HepG2 (cell line): ENCODE measurements around the gene PNLIPRP1. TPM values are rescaled to one million over a fixed set of nuclear protein-coding genes. Genes with fewer than 3 reads are reported as not detected.

Experiments used
- ATAC-seq: fragments of 200-7000 bp; cut with Tn5 transposase; 3 replicates; pipeline ENCODE4 v1.9.1; 2020; ENCODE audit warnings: mild to moderate bottlenecking, moderate library complexity
- BruUV-seq: library from RNA; stranded (reverse); fragments of 400-500 nt; replicated peaks from 2 replicates; lab custom pipeline; 2021; lab: Mats Ljungman, UMichigan
- CTCF ChIA-PET: fragments of 300-600 bp; formaldehyde crosslinking; extraction: SDS; loops from one replicate; lab custom pipeline; 2021; ENCODE audit warnings: low total read pairs, inconsistent platforms, low intra/inter-chr PET ratio; lab: Yijun Ruan, JAX
- POLR2A ChIA-PET: fragments of 350-600 bp; sonication (Branson Sonifier 250); formaldehyde crosslinking; loops from one replicate; lab custom pipeline; 2020; ENCODE audit warnings: antibody characterized with exemption, inconsistent platforms; lab: Yijun Ruan, JAX
- DNase-seq: peaks from one replicate; pipeline ENCODE4 v3.0.0-alpha.2; 2015; ENCODE audit warnings: low spot score
- FAIRE-seq: peaks from 3 replicates; lab custom pipeline; 2011; peaks lifted over from hg19 to GRCh38; lab: Jason Lieb, UNC
- H2AFZ ChIP-seq: one replicate; pipeline ENCODE4 v1.6.1; 2011; ENCODE audit warnings: low read length, inconsistent platforms
- H3K27ac ChIP-seq: fragments of 300-600 bp; 3 replicates; pipeline ENCODE4 v1.8.0; 2011; ENCODE audit warnings: mixed run types, mild to moderate bottlenecking, mixed read lengths, low read length, inconsistent platforms; ENCODE audit not compliant: insufficient read depth; ENCODE audit errors: extremely low read length
- H3K27me3 ChIP-seq, 2 experiments: fragments of 200-600 bp in 1 of 2; 2 replicates in 1 of 2; 3 replicates in 1 of 2; pipeline versions ENCODE4 v1.6.0 to v1.8.0; 2011; ENCODE audit warnings: low read length in 2 of 2, mild to moderate bottlenecking in 2 of 2, moderate library complexity in 2 of 2, inconsistent platforms in 1 of 2; ENCODE audit not compliant: insufficient read depth in 2 of 2, control insufficient read depth in 1 of 2
- H3K36me3 ChIP-seq, 2 experiments: fragments of 200-600 bp in 1 of 2; replicated peaks in 1 of 2; 2 replicates in 1 of 2; 3 replicates in 1 of 2; pipeline versions ENCODE4 v1.5.1 to v1.8.0; 2011; ENCODE audit warnings: low read length in 2 of 2, inconsistent platforms in 1 of 2; ENCODE audit not compliant: insufficient read depth in 2 of 2, control insufficient read depth in 1 of 2
- H3K4me1 ChIP-seq: 2 replicates; pipeline ENCODE4 v1.5.1; 2012; ENCODE audit warnings: low read length, inconsistent platforms; ENCODE audit not compliant: insufficient read depth
- H3K4me2 ChIP-seq: 2 replicates; pipeline ENCODE4 v1.6.0; 2011; ENCODE audit warnings: low read depth, low read length, inconsistent platforms
- H3K4me3 ChIP-seq, 3 experiments: fragments of 200-600 bp in 1 of 3; sonication (generic), shearing (Covaris generic) in 1 of 3; replicated peaks in 1 of 3; 2 replicates each; pipeline ENCODE4 v1.5.1; 2011 to 2016; ENCODE audit warnings: low read length in 3 of 3, inconsistent platforms in 2 of 3, low read depth in 2 of 3, mild to moderate bottlenecking in 2 of 3, control low read depth in 1 of 3, mixed read lengths in 1 of 3; ENCODE audit not compliant: insufficient read depth in 1 of 3
- H3K79me2 ChIP-seq: one replicate; pipeline ENCODE4 v1.6.1; 2011; ENCODE audit warnings: low read length, inconsistent platforms; ENCODE audit not compliant: insufficient read depth
- H3K9ac ChIP-seq: 2 replicates; pipeline ENCODE4 v1.6.0; 2011; ENCODE audit warnings: mild to moderate bottlenecking, low read depth, low read length, inconsistent platforms; ENCODE audit not compliant: insufficient read depth
- H3K9me3 ChIP-seq: 2 replicates; pipeline ENCODE4 v1.5.1; 2012; ENCODE audit warnings: mild to moderate bottlenecking, low read length
- H4K20me1 ChIP-seq: 2 replicates; pipeline ENCODE4 v1.6.0; 2011; ENCODE audit warnings: inconsistent platforms, mild to moderate bottlenecking, low read length, moderate library complexity; ENCODE audit not compliant: insufficient read depth
- ASH2L ChIP-seq: fragments of 300-600, 200-600 bp; sonication (generic); IDR thresholded peaks from 2 replicates; pipeline ENCODE4 v1.7.0; 2017; ENCODE audit warnings: low read depth, mild to moderate bottlenecking, moderate library complexity, mixed read lengths, low read length; ENCODE audit not compliant: insufficient read length
- CBX1 ChIP-seq: IDR thresholded peaks from one replicate; pipeline ENCODE4 v1.6.1; 2016; ENCODE audit warnings: antibody characterized with exemption, low read depth
- ESRRA ChIP-seq: sonication (generic); formaldehyde crosslinking; IDR thresholded peaks from 2 replicates; pipeline ENCODE4 v1.5.1; 2020; ENCODE audit warnings: mild to moderate bottlenecking, low read depth, missing genetic modification reagents
- HDAC1 ChIP-seq: sonication (generic); formaldehyde crosslinking; IDR thresholded peaks from 2 replicates; pipeline ENCODE4 v1.5.1; 2020; ENCODE audit warnings: mild to moderate bottlenecking, missing genetic modification reagents
- HNRNPLL ChIP-seq: fragments of 200-400 bp; formaldehyde crosslinking; IDR thresholded peaks from 2 replicates; pipeline ENCODE4 v1.6.1; 2017; ENCODE audit warnings: mild to moderate bottlenecking, low read depth, low read length; ENCODE audit not compliant: poor library complexity, severe bottlenecking
- HOXA7 ChIP-seq: sonication (generic); formaldehyde crosslinking; IDR thresholded peaks from 2 replicates; pipeline ENCODE4 v1.8.1; 2022; ENCODE audit warnings: mild to moderate bottlenecking, missing genetic modification reagents, moderate library complexity
- KDM1A ChIP-seq: IDR thresholded peaks from 2 replicates; pipeline ENCODE4 v1.6.1; 2016; ENCODE audit warnings: missing compliant biosample characterization
- NFATC3 ChIP-seq: sonication (generic); formaldehyde crosslinking; IDR thresholded peaks from 2 replicates; pipeline ENCODE4 v1.5.1; 2020; ENCODE audit warnings: mild to moderate bottlenecking, missing genetic modification reagents
- RARG ChIP-seq: sonication (generic); formaldehyde crosslinking; IDR thresholded peaks from 2 replicates; pipeline ENCODE4 v1.4.0; 2020; ENCODE audit warnings: low read depth, mild to moderate bottlenecking, missing genetic modification reagents
- REST ChIP-seq, 2 experiments: IDR thresholded peaks; 2 replicates each; pipeline ENCODE4 v1.6.1; 2011 to 2012; ENCODE audit warnings: low read length in 2 of 2, borderline replicate concordance in 1 of 2, low read depth in 1 of 2, mild to moderate bottlenecking in 1 of 2, moderate library complexity in 1 of 2
- SRSF1 ChIP-seq: fragments of 200-400 bp; formaldehyde crosslinking; optimal IDR thresholded peaks from 2 replicates; pipeline ENCODE3; 2017; ENCODE audit warnings: mild to moderate bottlenecking, low read depth, low read length, moderate library complexity
- ZNF468 ChIP-seq: sonication (generic); formaldehyde crosslinking; IDR thresholded peaks from 2 replicates; pipeline ENCODE4 v1.8.0; 2022; ENCODE audit warnings: mild to moderate bottlenecking, moderate library complexity, missing genetic modification reagents
- ZNF563 ChIP-seq: sonication (generic); formaldehyde crosslinking; IDR thresholded peaks from 2 replicates; pipeline ENCODE4 v1.8.0; 2022; ENCODE audit warnings: mild to moderate bottlenecking, moderate library complexity, missing genetic modification reagents
- WGBS: methylation state at CpG from one replicate; pipeline ENCODE4 v1.1.6; 2017; ENCODE audit warnings: low lambda C conversion rate; 5-methylcytosine and 5-hydroxymethylcytosine counted together
- in situ Hi-C: cut with HindIII; loops from 2 replicates; pipeline ENCODE4 v1.10.0; 2017; ENCODE audit warnings: low pct_unique_long_range_greater_than_20kb; ENCODE audit not compliant: extremely low pct_ligation_motif_present
- intact Hi-C: fragments of 100-400 bp; cut with micrococcal nuclease; formaldehyde crosslinking; loops from one replicate; pipeline ENCODE4 v1.10.0; 2022; ENCODE audit not compliant: unreplicated experiment
- polyA plus RNA-seq, 8 experiments: library from polyadenylated mRNA; depleted of rRNA in 3 of 8; stranded (reverse) in 7 of 8; unstranded in 1 of 8; fragments of >200 nt; fragmentation: Illumina TruSeq in 4 of 8; extraction: Trizol in 4 of 8; gene quantifications; 2 replicates each; pipeline versions ENCODE4 v1.2.1 to v1.2.3, GENCODE V29; 2011 to 2016; ENCODE audit warnings: low read depth in 4 of 8, missing spikeins in 1 of 8, mixed read lengths in 1 of 8; ENCODE audit not compliant: insufficient read depth in 1 of 8
- total RNA-seq, 5 experiments: library from RNA; depleted of rRNA; stranded (reverse); fragments of >200 nt; fragmentation: Illumina TruSeq; extraction: Trizol; gene quantifications; 2 replicates each; pipeline ENCODE4 v1.2.3, GENCODE V29; 2016; ENCODE audit warnings: low read depth in 1 of 5
- TF ChIP-seq, protein P1 (sequence below): sonication (generic); formaldehyde crosslinking; IDR thresholded peaks from 2 replicates; pipeline ENCODE4 v1.4.0; 2020; ENCODE audit warnings: missing genetic modification reagents, borderline replicate concordance
- TF ChIP-seq, protein P2 (sequence below): sonication (generic); formaldehyde crosslinking; IDR thresholded peaks from 2 replicates; pipeline ENCODE4 v1.8.0; 2022; ENCODE audit warnings: mild to moderate bottlenecking, missing genetic modification reagents, moderate library complexity

The PNLIPRP1 gene
- total and polyA plus RNA-seq, 2 of the 13 experiments (the other 11 are each of a cell fraction or from before 2014, with no cell fraction given) = not detected

DNA sequence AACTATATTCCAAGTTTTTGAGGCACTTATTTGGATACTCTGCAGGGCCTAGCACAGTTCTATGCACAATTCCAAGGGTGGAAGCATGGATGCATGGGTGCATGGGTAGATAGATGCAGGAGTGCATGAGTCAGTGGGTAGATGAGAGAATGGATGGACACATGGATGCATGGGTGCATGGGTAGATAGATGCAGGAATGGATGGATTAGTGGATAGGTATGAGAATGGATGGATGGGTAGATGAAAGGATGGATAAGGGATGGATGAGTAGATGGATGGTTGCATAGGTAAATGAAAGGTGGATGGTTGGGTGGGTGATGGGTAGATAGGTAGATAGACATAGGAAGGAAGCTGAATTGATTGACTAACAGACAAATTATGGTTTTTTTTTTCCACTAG lies 45.6 kb downstream of the PNLIPRP1 start (continued):
- TF ChIP-seq HOXA7 (no peak), CBX1 (no peak), ASH2L (no peak)
- TF ChIP-seq, protein P1, sequence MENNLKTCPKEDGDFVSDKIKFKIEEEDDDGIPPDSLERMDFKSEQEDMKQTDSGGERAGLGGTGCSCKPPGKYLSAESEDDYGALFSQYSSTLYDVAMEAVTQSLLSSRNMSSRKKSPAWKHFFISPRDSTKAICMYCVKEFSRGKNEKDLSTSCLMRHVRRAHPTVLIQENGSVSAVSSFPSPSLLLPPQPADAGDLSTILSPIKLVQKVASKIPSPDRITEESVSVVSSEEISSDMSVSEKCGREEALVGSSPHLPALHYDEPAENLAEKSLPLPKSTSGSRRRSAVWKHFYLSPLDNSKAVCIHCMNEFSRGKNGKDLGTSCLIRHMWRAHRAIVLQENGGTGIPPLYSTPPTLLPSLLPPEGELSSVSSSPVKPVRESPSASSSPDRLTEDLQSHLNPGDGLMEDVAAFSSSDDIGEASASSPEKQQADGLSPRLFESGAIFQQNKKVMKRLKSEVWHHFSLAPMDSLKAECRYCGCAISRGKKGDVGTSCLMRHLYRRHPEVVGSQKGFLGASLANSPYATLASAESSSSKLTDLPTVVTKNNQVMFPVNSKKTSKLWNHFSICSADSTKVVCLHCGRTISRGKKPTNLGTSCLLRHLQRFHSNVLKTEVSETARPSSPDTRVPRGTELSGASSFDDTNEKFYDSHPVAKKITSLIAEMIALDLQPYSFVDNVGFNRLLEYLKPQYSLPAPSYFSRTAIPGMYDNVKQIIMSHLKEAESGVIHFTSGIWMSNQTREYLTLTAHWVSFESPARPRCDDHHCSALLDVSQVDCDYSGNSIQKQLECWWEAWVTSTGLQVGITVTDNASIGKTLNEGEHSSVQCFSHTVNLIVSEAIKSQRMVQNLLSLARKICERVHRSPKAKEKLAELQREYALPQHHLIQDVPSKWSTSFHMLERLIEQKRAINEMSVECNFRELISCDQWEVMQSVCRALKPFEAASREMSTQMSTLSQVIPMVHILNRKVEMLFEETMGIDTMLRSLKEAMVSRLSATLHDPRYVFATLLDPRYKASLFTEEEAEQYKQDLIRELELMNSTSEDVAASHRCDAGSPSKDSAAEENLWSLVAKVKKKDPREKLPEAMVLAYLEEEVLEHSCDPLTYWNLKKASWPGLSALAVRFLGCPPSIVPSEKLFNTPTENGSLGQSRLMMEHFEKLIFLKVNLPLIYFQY (CRISPR knock-in tag) = no peak

DNA sequence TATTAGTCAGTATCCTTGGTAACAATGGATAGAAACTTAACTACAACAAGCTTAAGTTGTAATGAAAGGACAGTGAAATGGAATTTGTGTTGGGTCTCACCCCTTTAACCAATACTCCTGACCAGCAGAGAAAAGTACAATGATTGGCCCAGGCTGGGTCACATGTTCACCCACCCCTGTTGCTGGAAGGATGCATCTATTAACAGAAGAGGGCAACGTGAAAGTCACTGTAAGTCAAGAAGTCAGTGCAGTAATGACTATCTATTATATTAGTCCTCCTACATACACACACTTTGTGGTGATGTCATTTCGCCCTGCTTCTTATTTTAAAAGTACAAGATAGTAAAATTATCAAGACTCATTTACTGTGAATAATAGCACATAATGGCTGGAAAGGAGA lies 46.2 kb downstream of the PNLIPRP1 start:
- in situ Hi-C loops (no loop called here), intact Hi-C loops (no loop called here)
- H3K27me3 ChIP-seq = no peaks in the 10 kb centered on the region
- no peak for FAIRE-seq
- H3K9ac ChIP-seq = no peak overlapping the region
- H3K79me2 ChIP-seq = no peaks in the 10 kb centered on the region
- H2AFZ ChIP-seq = no peak overlapping the region
- H3K27ac ChIP-seq = no peak overlapping the region
- H3K4me3 ChIP-seq = no peak overlapping the region
- BruUV-seq = no TSS peak
- H3K9me3 ChIP-seq = no peaks in the 10 kb centered on the region
- 8% methylated on average over 2 of the region's 2 CpGs for WGBS
- CTCF ChIA-PET = no interaction called here
- no peaks in the 10 kb centered on the region for H3K4me1 ChIP-seq
- ATAC-seq = no peak
- no peaks in the 10 kb centered on the region for H4K20me1 ChIP-seq
- no peak overlapping the region for H3K4me2 ChIP-seq
- no peak for DNase-seq
- POLR2A ChIA-PET = no interaction called here
- H3K36me3 ChIP-seq = no peaks in the 10 kb centered on the region
- TF ChIP-seq ESRRA (no peak), SRSF1 (no peak), RARG (CRISPR knock-in tag) (no peak), ZNF468 (CRISPR knock-in tag) (no peak), ZNF563 (CRISPR knock-in tag) (no peak), NFATC3 (CRISPR knock-in tag) (no peak), HNRNPLL (no peak), HDAC1 (CRISPR knock-in tag) (no peak), KDM1A (no peak), REST (IDR thresholded peaks at IDR 0.05; ENCODE audit: borderline replicate concordance in 1 of 2, low read depth in 1 of 2, low read length in 2 of 2) (no peak)
- TF ChIP-seq, protein P2, sequence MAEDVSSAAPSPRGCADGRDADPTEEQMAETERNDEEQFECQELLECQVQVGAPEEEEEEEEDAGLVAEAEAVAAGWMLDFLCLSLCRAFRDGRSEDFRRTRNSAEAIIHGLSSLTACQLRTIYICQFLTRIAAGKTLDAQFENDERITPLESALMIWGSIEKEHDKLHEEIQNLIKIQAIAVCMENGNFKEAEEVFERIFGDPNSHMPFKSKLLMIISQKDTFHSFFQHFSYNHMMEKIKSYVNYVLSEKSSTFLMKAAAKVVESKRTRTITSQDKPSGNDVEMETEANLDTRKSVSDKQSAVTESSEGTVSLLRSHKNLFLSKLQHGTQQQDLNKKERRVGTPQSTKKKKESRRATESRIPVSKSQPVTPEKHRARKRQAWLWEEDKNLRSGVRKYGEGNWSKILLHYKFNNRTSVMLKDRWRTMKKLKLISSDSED (CRISPR knock-in tag) = no peak
